Measurements from ENCODE around the gene HSD11B1. TPM values are rescaled to one million over a fixed set of nuclear protein-coding genes. Genes with fewer than 3 reads are reported as not detected.

Gene HSD11B1
- total RNA-seq, 2 donors from 2014 or later: not detected

DNA sequence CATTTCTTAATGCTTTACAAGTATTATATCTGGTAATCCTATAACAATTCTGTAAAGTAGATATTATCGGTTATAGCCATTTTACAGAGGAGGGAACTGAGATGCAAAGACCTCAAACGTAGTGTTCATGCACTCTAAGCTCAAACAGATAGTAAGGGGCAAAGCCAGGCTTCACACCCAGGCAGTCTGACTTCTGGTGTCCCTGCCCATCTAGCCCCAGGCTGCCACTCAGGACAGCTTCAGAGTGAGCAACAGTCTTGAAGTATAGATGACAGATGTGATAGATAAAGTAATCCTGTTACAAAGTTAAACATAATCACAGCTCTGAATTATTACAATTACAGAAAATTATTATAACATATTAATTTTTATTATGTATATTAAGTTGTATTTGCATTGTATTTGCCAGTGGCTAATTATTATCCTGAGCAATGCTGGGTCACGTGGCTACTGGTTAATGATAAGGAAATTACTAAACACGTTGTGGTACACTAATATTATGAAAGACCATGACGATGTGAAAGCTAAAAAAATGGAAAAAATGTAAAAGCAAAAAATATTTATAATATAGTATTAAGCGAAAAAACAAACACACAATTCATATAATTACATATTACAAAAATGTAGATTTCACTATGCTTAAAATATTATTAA is 45.2 kb downstream of the HSD11B1 start:
- H3K9me3 ChIP-seq (ENCODE audit: control insufficient read depth, low read length): no peaks in the 10 kb centered on the region
- H3K4me1 Mint-ChIP-seq: peaks cover 14% of the 10 kb centered on the region
- no peak overlapping the region for H3K4me3 ChIP-seq (ENCODE audit: low read length)
- no peak overlapping the region for H3K27ac ChIP-seq (ENCODE audit: low read depth, low read length)
- no peak for DNase-seq
- H3K27me3 ChIP-seq (ENCODE audit: control insufficient read depth, insufficient read depth, low read length, poor library complexity, severe bottlenecking): peaks cover 5% of the 10 kb centered on the region
- no peaks in the 10 kb centered on the region for H3K4me1 ChIP-seq (ENCODE audit: control insufficient read depth, insufficient read depth, low read length)
- no peaks in the 10 kb centered on the region for H3K9me3 Mint-ChIP-seq
- WGBS, 2 experiments (ENCODE audit: insufficient coverage in 1 of 2, insufficient read length in 1 of 2): 90 to 100% methylated on average over 1 to 4 of the region's 6 CpGs
- H3K36me3 Mint-ChIP-seq (ENCODE audit: low read depth): no peaks in the 10 kb centered on the region
- peaks cover 18% of the 10 kb centered on the region for H3K27me3 Mint-ChIP-seq (ENCODE audit: insufficient read depth)
- no peak overlapping the region for H3K9ac ChIP-seq (ENCODE audit: extremely low read depth, low read length, poor library complexity, severe bottlenecking)
- TF ChIP-seq, protein P1, sequence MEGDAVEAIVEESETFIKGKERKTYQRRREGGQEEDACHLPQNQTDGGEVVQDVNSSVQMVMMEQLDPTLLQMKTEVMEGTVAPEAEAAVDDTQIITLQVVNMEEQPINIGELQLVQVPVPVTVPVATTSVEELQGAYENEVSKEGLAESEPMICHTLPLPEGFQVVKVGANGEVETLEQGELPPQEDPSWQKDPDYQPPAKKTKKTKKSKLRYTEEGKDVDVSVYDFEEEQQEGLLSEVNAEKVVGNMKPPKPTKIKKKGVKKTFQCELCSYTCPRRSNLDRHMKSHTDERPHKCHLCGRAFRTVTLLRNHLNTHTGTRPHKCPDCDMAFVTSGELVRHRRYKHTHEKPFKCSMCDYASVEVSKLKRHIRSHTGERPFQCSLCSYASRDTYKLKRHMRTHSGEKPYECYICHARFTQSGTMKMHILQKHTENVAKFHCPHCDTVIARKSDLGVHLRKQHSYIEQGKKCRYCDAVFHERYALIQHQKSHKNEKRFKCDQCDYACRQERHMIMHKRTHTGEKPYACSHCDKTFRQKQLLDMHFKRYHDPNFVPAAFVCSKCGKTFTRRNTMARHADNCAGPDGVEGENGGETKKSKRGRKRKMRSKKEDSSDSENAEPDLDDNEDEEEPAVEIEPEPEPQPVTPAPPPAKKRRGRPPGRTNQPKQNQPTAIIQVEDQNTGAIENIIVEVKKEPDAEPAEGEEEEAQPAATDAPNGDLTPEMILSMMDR (conservative IDR thresholded peaks at IDR 0.05): no peak
- no peak overlapping the region for H3K4me3 Mint-ChIP-seq
- H3K27ac Mint-ChIP-seq: no peak overlapping the region
- H3K36me3 ChIP-seq (ENCODE audit: control insufficient read depth, insufficient read depth, low read length): no peaks in the 10 kb centered on the region

DNA sequence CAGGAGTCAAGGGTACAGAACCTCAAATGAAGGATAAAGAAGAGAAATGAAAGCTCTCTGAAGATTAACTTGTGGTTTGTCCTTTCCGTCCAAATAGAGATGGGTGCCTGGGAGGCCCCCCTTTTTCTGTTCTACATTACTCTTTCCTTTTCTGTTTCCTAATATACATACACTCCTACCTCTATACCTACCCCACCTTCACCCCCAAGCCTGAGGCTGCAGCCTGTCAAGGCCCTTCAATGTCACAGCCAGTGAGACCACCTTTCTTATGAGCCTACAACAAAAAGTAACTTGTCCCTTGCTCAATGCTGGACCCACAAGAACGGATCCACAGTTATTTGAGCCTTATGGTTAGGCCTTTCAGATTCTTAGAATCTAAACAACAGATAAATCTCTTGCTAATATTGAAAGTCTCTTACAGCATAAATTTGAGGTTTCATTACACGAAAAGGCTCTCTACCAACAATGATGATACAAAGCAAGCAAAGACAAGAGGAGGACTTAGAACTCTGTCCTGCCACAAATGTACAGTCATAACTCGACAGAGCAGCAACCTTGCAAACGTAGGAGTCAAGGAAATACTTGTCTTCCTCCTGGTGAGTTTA is 47.1 kb downstream of the HSD11B1 start:
- no peak overlapping the region for H3K4me3 Mint-ChIP-seq
- no peak for DNase-seq

DNA sequence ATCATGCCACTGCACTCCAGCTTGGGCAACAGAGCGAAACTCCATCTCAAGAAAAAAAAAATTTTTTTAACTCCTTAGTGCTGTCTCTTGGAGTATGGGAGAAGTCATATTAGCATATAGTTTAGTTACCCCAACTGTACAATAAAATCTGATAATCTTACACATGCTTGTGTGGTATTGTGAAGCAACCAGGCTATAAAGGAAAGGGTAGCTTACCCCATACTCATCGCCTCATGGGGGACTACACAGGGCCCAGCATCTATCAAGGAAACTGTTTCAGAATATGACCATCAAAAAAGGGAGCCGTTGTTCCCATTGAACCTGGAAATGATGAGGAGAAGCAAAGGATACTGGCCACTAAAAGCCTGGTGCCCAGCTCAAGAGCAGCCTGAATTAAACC is 48.2 kb downstream of the HSD11B1 start:
- WGBS, 2 experiments (ENCODE audit: insufficient coverage in 1 of 2, insufficient read length in 1 of 2): 93% methylated on average over 3 of the region's 3 CpGs; no CpG with 5 or more reads in 1 of the 2 experiments
- Histone ChIP-seq H3K36me3 (ENCODE audit: control insufficient read depth, insufficient read depth, low read length) (no peaks in the 10 kb centered on the region), H3K27me3 (ENCODE audit: control insufficient read depth, insufficient read depth, low read length, poor library complexity, severe bottlenecking) (peaks cover 15% of the 10 kb centered on the region), H3K9me3 (ENCODE audit: control insufficient read depth, low read length) (no peaks in the 10 kb centered on the region), H3K4me3 (ENCODE audit: low read length) (no peak overlapping the region), H3K4me1 (ENCODE audit: control insufficient read depth, insufficient read depth, low read length) (no peaks in the 10 kb centered on the region), H3K27ac (ENCODE audit: low read depth, low read length) (no peak overlapping the region), H3K9ac (ENCODE audit: extremely low read depth, low read length, poor library complexity, severe bottlenecking) (no peak overlapping the region)
- no peak for DNase-seq
- Mint-ChIP-seq H3K4me3 (no peak overlapping the region), H3K9me3 (no peaks in the 10 kb centered on the region), H3K27ac (no peak overlapping the region), H3K36me3 (ENCODE audit: low read depth) (no peaks in the 10 kb centered on the region), H3K27me3 (ENCODE audit: insufficient read depth) (peaks cover 27% of the 10 kb centered on the region), H3K4me1 (peaks cover 6% of the 10 kb centered on the region)
- TF ChIP-seq, protein P1 (conservative IDR thresholded peaks at IDR 0.05): no peak

More for the DNA sequence above, 47.1 kb downstream of the HSD11B1 start:
- Histone ChIP-seq H3K27me3 (ENCODE audit: control insufficient read depth, insufficient read depth, low read length, poor library complexity, severe bottlenecking) (peaks cover 8% of the 10 kb centered on the region), H3K4me3 (ENCODE audit: low read length) (no peak overlapping the region), H3K27ac (ENCODE audit: low read depth, low read length) (no peak overlapping the region), H3K36me3 (ENCODE audit: control insufficient read depth, insufficient read depth, low read length) (no peaks in the 10 kb centered on the region), H3K9ac (ENCODE audit: extremely low read depth, low read length, poor library complexity, severe bottlenecking) (no peak overlapping the region), H3K4me1 (ENCODE audit: control insufficient read depth, insufficient read depth, low read length) (no peaks in the 10 kb centered on the region), H3K9me3 (ENCODE audit: control insufficient read depth, low read length) (no peaks in the 10 kb centered on the region)
- H3K4me1 Mint-ChIP-seq: peaks cover 7% of the 10 kb centered on the region
- no peaks in the 10 kb centered on the region for H3K36me3 Mint-ChIP-seq (ENCODE audit: low read depth)
- no peak overlapping the region for H3K27ac Mint-ChIP-seq
- 86 to 88% methylated on average over 3 to 5 of the region's 5 CpGs for WGBS, 2 experiments (ENCODE audit: insufficient coverage in 1 of 2, insufficient read length in 1 of 2)
- H3K9me3 Mint-ChIP-seq: no peaks in the 10 kb centered on the region
- peaks cover 23% of the 10 kb centered on the region for H3K27me3 Mint-ChIP-seq (ENCODE audit: insufficient read depth)
- TF ChIP-seq, protein P1 (conservative IDR thresholded peaks at IDR 0.05): no peak

All from endodermal cell (in vitro differentiated cells).